IMR-90 (cell line): ENCODE data around the gene ARID5A. TPM values are rescaled to one million over a fixed set of nuclear protein-coding genes. Genes with fewer than 3 reads are reported as not detected.

Source experiments
- ATAC-seq: fragments of 200-7000 bp; cut with Tn5 transposase; 2 replicates; pipeline ENCODE4 v1.9.1; 2020; ENCODE audit warnings: low read depth, mild to moderate bottlenecking, moderate library complexity
- BruUV-seq: library from RNA; stranded (reverse); fragments of 400-500 nt; replicated peaks from 2 replicates; lab custom pipeline; 2021; lab: Mats Ljungman, UMichigan
- CTCF ChIA-PET: fragments of 300-600 bp; formaldehyde crosslinking; extraction: SDS; loops from one replicate; lab custom pipeline; 2021; ENCODE audit warnings: antibody characterized with exemption; lab: Yijun Ruan, JAX
- POLR2A ChIA-PET: fragments of 300-600 bp; sonication (Branson Sonifier 250); formaldehyde crosslinking; loops from one replicate; lab custom pipeline; 2022; ENCODE audit warnings: antibody characterized with exemption; ENCODE audit not compliant: unreplicated experiment; lab: Charles Lee
- DNase-seq: peaks from one replicate; pipeline ENCODE4 v3.0.0; 2013
- H2AFZ ChIP-seq: replicated peaks from 2 replicates; pipeline ENCODE3; 2013; ENCODE audit warnings: low read length, mild to moderate bottlenecking; ENCODE audit not compliant: poor library complexity
- H2AK5ac ChIP-seq: 2 replicates; pipeline ENCODE4 v1.6.1; 2013; ENCODE audit warnings: low read depth, low read length, inconsistent platforms
- H2AK9ac ChIP-seq: replicated peaks from 2 replicates; pipeline ENCODE3; 2013; ENCODE audit warnings: mild to moderate bottlenecking, low read depth, low read length, moderate library complexity; ENCODE audit not compliant: poor library complexity
- H2BK120ac ChIP-seq: 2 replicates; pipeline ENCODE4 v1.6.1; 2013; ENCODE audit warnings: low read depth, low read length, inconsistent platforms
- H2BK15ac ChIP-seq: 3 replicates; pipeline ENCODE4 v1.6.1; 2013; ENCODE audit warnings: low read depth, low read length, inconsistent platforms
- H2BK20ac ChIP-seq: 2 replicates; pipeline ENCODE4 v1.6.1; 2013; ENCODE audit warnings: low read depth, mild to moderate bottlenecking, inconsistent platforms, low read length, moderate library complexity
- H2BK5ac ChIP-seq: 2 replicates; pipeline ENCODE4 v1.6.1; 2013; ENCODE audit warnings: mild to moderate bottlenecking, low read depth, low read length, inconsistent platforms; ENCODE audit not compliant: poor library complexity, severe bottlenecking
- H3K14ac ChIP-seq: replicated peaks from 2 replicates; pipeline ENCODE4 v1.6.1; 2013; ENCODE audit warnings: low read depth, low read length, inconsistent platforms
- H3K18ac ChIP-seq: 2 replicates; pipeline ENCODE4 v1.6.1; 2013; ENCODE audit warnings: low read depth, low read length, control low read depth
- H3K23ac ChIP-seq: 2 replicates; pipeline ENCODE4 v1.6.1; 2013; ENCODE audit warnings: low read depth, low read length, inconsistent platforms
- H3K27ac ChIP-seq: 2 replicates; pipeline ENCODE4 v1.5.1; 2013; ENCODE audit warnings: mild to moderate bottlenecking, control low read depth, low read length; ENCODE audit not compliant: insufficient read depth
- H3K27me3 ChIP-seq: 2 replicates; pipeline ENCODE4 v1.6.1; 2013; ENCODE audit warnings: low read length; ENCODE audit not compliant: control insufficient read depth, insufficient read depth
- H3K36me3 ChIP-seq: 2 replicates; pipeline ENCODE4 v1.6.1; 2013; ENCODE audit warnings: low read length, mixed read lengths; ENCODE audit not compliant: control insufficient read depth, insufficient read depth
- H3K4ac ChIP-seq: 2 replicates; pipeline ENCODE4 v1.6.1; 2013; ENCODE audit warnings: low read depth, low read length, inconsistent platforms
- H3K4me1 ChIP-seq: 2 replicates; pipeline ENCODE4 v1.6.1; 2013; ENCODE audit warnings: low read length, mixed read lengths; ENCODE audit not compliant: control insufficient read depth, insufficient read depth
- H3K4me2 ChIP-seq: 2 replicates; pipeline ENCODE4 v1.6.1; 2013; ENCODE audit warnings: low read depth, mild to moderate bottlenecking, control low read depth, low read length, moderate library complexity
- H3K4me3 ChIP-seq: 2 replicates; pipeline ENCODE4 v1.5.1; 2013; ENCODE audit warnings: low read depth, mild to moderate bottlenecking, control low read depth, low read length, moderate library complexity; ENCODE audit not compliant: insufficient read depth
- H3K56ac ChIP-seq: 2 replicates; pipeline ENCODE4 v1.6.1; 2013; ENCODE audit warnings: low read length, inconsistent platforms; ENCODE audit not compliant: insufficient read depth; ENCODE audit errors: extremely low read depth
- H3K79me1 ChIP-seq, 2 experiments: 2 replicates each; pipeline ENCODE4 v1.6.1; 2013; ENCODE audit warnings: low read length in 2 of 2, inconsistent platforms in 1 of 2, low read depth in 1 of 2
- H3K9ac ChIP-seq: 2 replicates; pipeline ENCODE4 v1.6.1; 2013; ENCODE audit warnings: low read depth, low read length, control low read depth
- H3K9me1 ChIP-seq: 2 replicates; pipeline ENCODE4 v1.6.1; 2013; ENCODE audit warnings: low read length, inconsistent platforms; ENCODE audit not compliant: insufficient read depth
- H3K9me3 ChIP-seq: 2 replicates; pipeline ENCODE4 v1.6.1; 2013; ENCODE audit warnings: low read length; ENCODE audit not compliant: control insufficient read depth, insufficient read depth
- H4K20me1 ChIP-seq: 2 replicates; pipeline ENCODE4 v1.6.1; 2013; ENCODE audit warnings: low read length, inconsistent platforms; ENCODE audit not compliant: insufficient read depth
- H4K5ac ChIP-seq: 2 replicates; pipeline ENCODE4 v1.6.1; 2013; ENCODE audit warnings: mild to moderate bottlenecking, low read depth, low read length, control low read depth
- H4K8ac ChIP-seq, 2 experiments: 2 replicates each; pipeline ENCODE4 v1.6.1; 2013; ENCODE audit warnings: low read depth in 2 of 2, low read length in 2 of 2, control low read depth in 1 of 2, inconsistent platforms in 1 of 2
- H4K91ac ChIP-seq: 2 replicates; pipeline ENCODE4 v1.6.1; 2013; ENCODE audit warnings: low read depth, low read length, inconsistent platforms; ENCODE audit not compliant: insufficient read depth
- CHD1 ChIP-seq: IDR thresholded peaks from 2 replicates; pipeline ENCODE4 v1.6.1; 2012; ENCODE audit warnings: low read depth, low read length, improper control_type of control experiment
- RAD21 ChIP-seq: IDR thresholded peaks from 2 replicates; pipeline ENCODE4 v1.6.1; 2012; ENCODE audit warnings: low read length, improper control_type of control experiment
- RFX5 ChIP-seq: IDR thresholded peaks from 2 replicates; pipeline ENCODE4 v1.8.0; 2012; ENCODE audit warnings: low read depth, mild to moderate bottlenecking, low read length, moderate library complexity
- SMC3 ChIP-seq: fragments of 150-350 bp; IDR thresholded peaks from 2 replicates; pipeline ENCODE4 v1.6.1; 2016; ENCODE audit warnings: low read depth, mild to moderate bottlenecking, antibody characterized with exemption, low read length, moderate library complexity
- WGBS, 2 experiments: methylation state at CpG; one replicate each; pipeline versions ENCODE4 v1.1.5 to v1.1.7; 2013; ENCODE audit warnings: missing lambda C conversion rate in 2 of 2; ENCODE audit not compliant: insufficient read length in 1 of 2; ENCODE audit errors: extremely low coverage in 2 of 2; 5-methylcytosine and 5-hydroxymethylcytosine counted together
- dilution Hi-C: fragments of 300-500 bp; cut with HindIII; formaldehyde crosslinking; loops from one replicate; pipeline ENCODE4 v1.14.3; 2018; ENCODE audit warnings: low sequenced_read_pairs; ENCODE audit not compliant: unreplicated experiment
- in situ Hi-C: fragments of 300-500 bp; cut with MboI; formaldehyde crosslinking; loops from 3 replicates; pipeline ENCODE4 v1.14.3; 2019; ENCODE audit warnings: low sequenced_read_pairs, inconsistent platforms, mixed read lengths
- intact Hi-C: fragments of 100-400 bp; cut with micrococcal nuclease; formaldehyde crosslinking; loops from 2 replicates; pipeline ENCODE4 v1.10.0; 2022
- polyA plus RNA-seq, 3 experiments: library from polyadenylated mRNA; depleted of rRNA; stranded (reverse); fragments of >200 nt; gene quantifications; 2 replicates each; pipeline ENCODE4 v1.2.3, GENCODE V29; 2012; ENCODE audit warnings: low replicate concordance in 1 of 3
- total RNA-seq: library from RNA; depleted of rRNA; stranded (reverse); fragments of >200 nt; gene quantifications from 2 replicates; pipeline ENCODE4 v1.2.3, GENCODE V29; 2012

ARID5A gene
- total and polyA plus RNA-seq, 2 of the 4 experiments (the other 2 are of a cell fraction): 2.3 to 6.7 TPM

- Histone ChIP-seq H3K14ac (no peak overlapping the region), H3K9me1 (peaks cover 3% of the 10 kb centered on the region; the same call in 1 of the 2 replicates), H3K18ac (no peak overlapping the region), H2AK5ac (no peak overlapping the region), H3K4ac (no peak overlapping the region), H4K8ac (no peak overlapping the region), H2BK120ac (no peak overlapping the region), H3K79me1 (no peaks in the 10 kb centered on the region), H2AFZ (no peak overlapping the region), H3K36me3 (no peaks in the 10 kb centered on the region), H4K91ac (no peak overlapping the region), H4K5ac (no peak overlapping the region), H3K4me3 (no peak overlapping the region), H3K27me3 (no peaks in the 10 kb centered on the region), H2AK9ac (no peak overlapping the region), H3K23ac (no peak overlapping the region), H3K4me1 (no peaks in the 10 kb centered on the region), H4K20me1 (no peaks in the 10 kb centered on the region), H2BK20ac (no peak overlapping the region), H2BK15ac (no peak overlapping the region), H3K27ac (no peak overlapping the region), H3K9me3 (no peaks in the 10 kb centered on the region), H3K4me2 (no peak overlapping the region), H3K9ac (no peak overlapping the region), H2BK5ac (no peak overlapping the region), H3K56ac (no peak overlapping the region)
- no CpG with 5 or more reads among the region's 2 CpGs for WGBS, 2 experiments
- POLR2A ChIA-PET: no interaction called here
- in situ Hi-C loops (no loop called here), dilution Hi-C loops (no loop called here), intact Hi-C loops (no loop called here)
- DNase-seq (no peak), ATAC-seq (no peak)
- TF ChIP-seq CHD1 (no peak), SMC3 (no peak), RAD21 (0 out of 2 replicates have a peak, but pooled peaks have one; percentile 7), RFX5 (no peak)
- CTCF ChIA-PET: interaction anchor here (1.0 kb wide), 1 partner anchor 8 kb away, joined by 5 read pairs; no protein-coding TSS in a partner anchor
- BruUV-seq: no TSS peak
Measured at GRCh38 chr2:96574364-96574763, 37.8 kb downstream of the ARID5A start.
